ENCODE measurements around the gene TRUB2.

GRCh38 chr9:128325629-128326028 is 3.4 kb upstream of the TRUB2 start:
- TF ChIP-seq EZH2 (IDR thresholded peaks at IDR 0.05; ENCODE audit: insufficient read depth, poor library complexity, severe bottlenecking) = no peak
- TF ChIP-seq EZH2phosphoT487 (IDR thresholded peaks at IDR 0.05; ENCODE audit: insufficient read depth, low read depth) = no peak
